HL-60/S4 treated with phorbol 12-myristate 13-acetate at 8.2 ng/mL for 4 days and 3 days (cell line): ENCODE measurements around the gene FATE1.

Experiments used
- in situ Hi-C: fragments of 300-500 bp; cut with MboI; formaldehyde crosslinking; loops from 2 replicates; pipeline ENCODE4 v1.15.0; 2022; ENCODE audit warnings: low sequenced_read_pairs

The FATE1 gene

GRCh38 chrX:151738751-151739150 is 22.9 kb downstream of the FATE1 start:
- in situ Hi-C loops = no loop called here

- in situ Hi-C loops = no loop called here
Observed at GRCh38 chrX:151741606-151742005, 25.8 kb downstream of the FATE1 start.

- in situ Hi-C loops = no loop called here
Observed at GRCh38 chrX:151742311-151742710, 26.5 kb downstream of the FATE1 start.

- in situ Hi-C loops = no loop called here
Observed at GRCh38 chrX:151743651-151744470, 28.0 kb downstream of the FATE1 start.

- in situ Hi-C loops = no loop called here
Observed at GRCh38 chrX:151745651-151746050, 29.8 kb downstream of the FATE1 start.

- in situ Hi-C loops = no loop called here
Observed at GRCh38 chrX:151746502-151746901, 30.7 kb downstream of the FATE1 start.

- in situ Hi-C loops = loop anchor here (25.0 kb wide), 1 partner anchor 887 kb away; the partner anchor contains the start of gene GABRQ
Observed at GRCh38 chrX:151750511-151750910, 34.7 kb downstream of the FATE1 start.

GRCh38 chrX:151752847-151753246 is 37.0 kb downstream of the FATE1 start:
- in situ Hi-C loops = loop anchor here (25.0 kb wide), 1 partner anchor 884 kb away; the partner anchor contains the start of gene GABRQ

GRCh38 chrX:151753313-151754046 is 37.6 kb downstream of the FATE1 start:
- in situ Hi-C loops = loop anchor here (25.0 kb wide), 1 partner anchor 884 kb away; the partner anchor contains the start of gene GABRQ

GRCh38 chrX:151754047-151754429 is 38.2 kb downstream of the FATE1 start:
- in situ Hi-C loops = loop anchor here (25.0 kb wide), 1 partner anchor 883 kb away; the partner anchor contains the start of gene GABRQ

- in situ Hi-C loops = loop anchor here (25.0 kb wide), 1 partner anchor 883 kb away; the partner anchor contains the start of gene GABRQ
Observed at GRCh38 chrX:151754641-151755215, 38.9 kb downstream of the FATE1 start.

- in situ Hi-C loops = loop anchor here (25.0 kb wide), 1 partner anchor 878 kb away; the partner anchor contains the start of gene GABRQ
Observed at GRCh38 chrX:151759041-151759708, 43.3 kb downstream of the FATE1 start.

- in situ Hi-C loops = loop anchor here (25.0 kb wide), 1 partner anchor 874 kb away; the partner anchor contains the start of gene GABRQ
Observed at GRCh38 chrX:151762802-151763201, 47.0 kb downstream of the FATE1 start.

GRCh38 chrX:151763711-151764110 is 47.9 kb downstream of the FATE1 start:
- in situ Hi-C loops = loop anchor here (25.0 kb wide), 1 partner anchor 874 kb away; the partner anchor contains the start of gene GABRQ

- in situ Hi-C loops = loop anchor here (25.0 kb wide), 1 partner anchor 872 kb away; the partner anchor contains the start of gene GABRQ
Observed at GRCh38 chrX:151765026-151765425, 49.2 kb downstream of the FATE1 start.

GRCh38 chrX:151771726-151772125 is 55.9 kb downstream of the FATE1 start:
- in situ Hi-C loops = loop anchor here (25.0 kb wide), 1 partner anchor 866 kb away; the partner anchor contains the start of gene GABRQ
